ENCODE measurements around the gene SLC27A5.

Gene SLC27A5

DNA sequence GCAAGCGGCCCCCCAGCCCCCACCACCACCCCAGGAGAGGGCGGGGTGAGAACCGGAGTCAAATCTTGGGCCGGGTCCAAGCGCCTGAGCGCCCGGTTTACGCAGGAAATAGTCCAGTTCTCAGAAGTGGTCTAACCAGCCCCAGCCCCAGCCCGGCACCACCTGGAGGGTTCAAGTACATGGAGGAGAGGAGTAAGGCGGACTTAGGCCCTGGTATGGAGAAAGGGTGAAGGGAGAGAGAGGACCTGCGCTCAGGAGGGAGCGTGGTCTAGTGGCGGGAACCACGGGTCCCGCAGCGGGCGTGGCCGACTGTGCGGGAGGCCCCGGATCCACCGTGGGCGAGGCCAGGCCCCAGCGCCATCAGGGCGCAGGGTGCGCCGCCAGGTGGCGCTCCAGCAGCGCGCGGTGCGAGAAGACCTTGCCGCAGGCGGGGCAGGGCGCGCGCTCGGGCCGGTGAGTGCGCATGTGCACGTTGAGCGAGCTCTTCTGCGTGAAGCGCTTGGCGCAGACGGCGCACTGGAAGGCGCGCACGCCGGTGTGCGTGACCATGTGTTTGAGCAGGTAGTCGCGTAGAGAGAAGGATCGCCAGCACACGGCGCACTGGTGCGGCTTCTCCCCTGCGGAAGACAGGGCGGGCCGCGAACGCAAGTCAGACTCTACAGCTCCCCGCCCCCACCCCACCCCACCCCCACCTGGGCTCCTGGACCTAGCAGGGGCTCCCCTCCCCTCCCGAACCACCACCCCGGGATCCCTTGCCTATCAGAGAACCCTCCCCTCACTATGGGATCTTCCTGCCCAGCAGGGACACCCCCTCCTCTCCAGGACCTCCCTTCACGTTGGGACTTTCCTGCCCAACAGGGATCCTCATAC is 2.1 kb upstream of the SLC27A5 start:
- DNase-seq (peak; percentile 96), ATAC-seq (ENCODE audit: insufficient read depth, low read depth) (peak; percentile 88)
- no peaks in the 10 kb centered on the region for H3K27me3 ChIP-seq (ENCODE audit: insufficient read depth, low read length, poor library complexity)
- peaks cover 21% of the 10 kb centered on the region for H4K20me1 ChIP-seq (ENCODE audit: insufficient read depth, low read length)
- H3K79me2 ChIP-seq (ENCODE audit: insufficient read depth, low read length), result peaks cover 48% of the 10 kb centered on the region
- H3K4me2 ChIP-seq (ENCODE audit: insufficient read depth, low read length), result peak overlapping the region; percentile 98
- H3K27ac ChIP-seq (ENCODE audit: low read length), result peak overlapping the region; percentile 91
- peaks cover 29% of the 10 kb centered on the region for H3K36me3 ChIP-seq (ENCODE audit: insufficient read depth, low read length)
- peak overlapping the region; percentile 79 for H3K9ac ChIP-seq (ENCODE audit: low read depth, low read length)
- no peaks in the 10 kb centered on the region for H3K9me3 ChIP-seq (ENCODE audit: insufficient read depth, low read length, severe bottlenecking)
- peak overlapping the region; percentile 69 for H2AFZ ChIP-seq (ENCODE audit: low read depth, low read length)
- peak overlapping the region; percentile 56 to 94; a peak in 3 of 4 replicates for H3K4me3 ChIP-seq (ENCODE audit: low read depth in 1 of 2, low read length in 2 of 2)
- no peak for TF ChIP-seq EZH2 (IDR thresholded peaks at IDR 0.05; ENCODE audit: borderline replicate concordance, low read depth, low read length, severe bottlenecking)
- TF ChIP-seq, protein P1, sequence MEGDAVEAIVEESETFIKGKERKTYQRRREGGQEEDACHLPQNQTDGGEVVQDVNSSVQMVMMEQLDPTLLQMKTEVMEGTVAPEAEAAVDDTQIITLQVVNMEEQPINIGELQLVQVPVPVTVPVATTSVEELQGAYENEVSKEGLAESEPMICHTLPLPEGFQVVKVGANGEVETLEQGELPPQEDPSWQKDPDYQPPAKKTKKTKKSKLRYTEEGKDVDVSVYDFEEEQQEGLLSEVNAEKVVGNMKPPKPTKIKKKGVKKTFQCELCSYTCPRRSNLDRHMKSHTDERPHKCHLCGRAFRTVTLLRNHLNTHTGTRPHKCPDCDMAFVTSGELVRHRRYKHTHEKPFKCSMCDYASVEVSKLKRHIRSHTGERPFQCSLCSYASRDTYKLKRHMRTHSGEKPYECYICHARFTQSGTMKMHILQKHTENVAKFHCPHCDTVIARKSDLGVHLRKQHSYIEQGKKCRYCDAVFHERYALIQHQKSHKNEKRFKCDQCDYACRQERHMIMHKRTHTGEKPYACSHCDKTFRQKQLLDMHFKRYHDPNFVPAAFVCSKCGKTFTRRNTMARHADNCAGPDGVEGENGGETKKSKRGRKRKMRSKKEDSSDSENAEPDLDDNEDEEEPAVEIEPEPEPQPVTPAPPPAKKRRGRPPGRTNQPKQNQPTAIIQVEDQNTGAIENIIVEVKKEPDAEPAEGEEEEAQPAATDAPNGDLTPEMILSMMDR (IDR thresholded peaks at IDR 0.05; ENCODE audit: borderline replicate concordance, extremely low read depth, low read length, poor library complexity, severe bottlenecking), result peak; percentile 99
- peaks cover 55% of the 10 kb centered on the region for H3K4me1 ChIP-seq (ENCODE audit: insufficient read depth, low read length)

DNA sequence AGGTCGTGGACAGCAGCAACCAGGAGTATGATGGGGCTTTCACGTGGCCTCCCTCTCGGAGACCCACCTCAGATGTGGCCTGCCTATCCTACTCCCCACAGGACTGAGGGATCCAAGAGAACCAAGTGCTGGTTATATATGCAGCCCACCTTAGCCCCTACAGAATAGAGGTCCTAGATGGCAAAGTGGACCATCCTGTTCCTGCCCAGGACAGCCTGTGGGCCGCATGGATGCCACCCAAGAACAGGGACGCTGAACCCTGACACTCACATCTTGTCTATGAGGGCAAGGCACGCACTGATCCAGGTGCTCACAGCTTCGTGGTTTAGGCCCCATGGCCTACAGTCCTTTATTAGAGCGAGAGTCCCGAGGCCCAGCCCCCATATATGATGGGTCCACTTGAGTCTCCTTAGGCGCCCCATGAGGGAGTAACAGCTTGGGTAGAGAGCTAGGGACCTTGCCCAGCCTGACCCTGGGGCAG is 1.5 kb upstream of the SLC27A5 start:
- peak overlapping the region; percentile 79 for H3K9ac ChIP-seq (ENCODE audit: low read depth, low read length)
- peaks cover 29% of the 10 kb centered on the region for H3K36me3 ChIP-seq (ENCODE audit: insufficient read depth, low read length)
- H4K20me1 ChIP-seq (ENCODE audit: insufficient read depth, low read length), result peaks cover 15% of the 10 kb centered on the region
- H2AFZ ChIP-seq (ENCODE audit: low read depth, low read length), result peak overlapping the region; percentile 69
- H3K27me3 ChIP-seq (ENCODE audit: insufficient read depth, low read length, poor library complexity), result no peaks in the 10 kb centered on the region
- DNase-seq (no peak), ATAC-seq (ENCODE audit: insufficient read depth, low read depth) (peak; percentile 2; the same call in 1 of the 3 replicates)
- H3K4me2 ChIP-seq (ENCODE audit: insufficient read depth, low read length), result peak overlapping the region; percentile 98
- no peaks in the 10 kb centered on the region for H3K9me3 ChIP-seq (ENCODE audit: insufficient read depth, low read length, severe bottlenecking)
- H3K79me2 ChIP-seq (ENCODE audit: insufficient read depth, low read length), result peaks cover 41% of the 10 kb centered on the region
- peak overlapping the region in 1 of 2 experiments; percentile 94; a peak in 2 of 4 replicates for H3K4me3 ChIP-seq (ENCODE audit: low read depth in 1 of 2, low read length in 2 of 2)
- TF ChIP-seq, protein P1 (IDR thresholded peaks at IDR 0.05; ENCODE audit: borderline replicate concordance, extremely low read depth, low read length, poor library complexity, severe bottlenecking), result no peak
- TF ChIP-seq EZH2 (IDR thresholded peaks at IDR 0.05; ENCODE audit: borderline replicate concordance, low read depth, low read length, severe bottlenecking), result no peak
- peaks cover 48% of the 10 kb centered on the region for H3K4me1 ChIP-seq (ENCODE audit: insufficient read depth, low read length)
- H3K27ac ChIP-seq (ENCODE audit: low read length), result peak overlapping the region; percentile 91

- Histone ChIP-seq H3K27me3 (ENCODE audit: insufficient read depth, low read length, poor library complexity) (no peaks in the 10 kb centered on the region), H3K4me3 (ENCODE audit: low read depth in 1 of 2, low read length in 2 of 2) (no peak overlapping the region), H3K4me1 (ENCODE audit: insufficient read depth, low read length) (peaks cover 18% of the 10 kb centered on the region), H3K9ac (ENCODE audit: low read depth, low read length) (no peak overlapping the region), H2AFZ (ENCODE audit: low read depth, low read length) (no peak overlapping the region), H3K79me2 (ENCODE audit: insufficient read depth, low read length) (peaks cover 11% of the 10 kb centered on the region), H4K20me1 (ENCODE audit: insufficient read depth, low read length) (no peaks in the 10 kb centered on the region), H3K9me3 (ENCODE audit: insufficient read depth, low read length, severe bottlenecking) (peaks cover 5% of the 10 kb centered on the region), H3K36me3 (ENCODE audit: insufficient read depth, low read length) (peaks cover 5% of the 10 kb centered on the region; the same call in 1 of the 2 replicates), H3K4me2 (ENCODE audit: insufficient read depth, low read length) (no peak overlapping the region), H3K27ac (ENCODE audit: low read length) (no peak overlapping the region)
- ATAC-seq (ENCODE audit: insufficient read depth, low read depth) (no peak), DNase-seq (no peak)
- TF ChIP-seq EZH2 (IDR thresholded peaks at IDR 0.05; ENCODE audit: borderline replicate concordance, low read depth, low read length, severe bottlenecking), result no peak
- TF ChIP-seq, protein P1 (IDR thresholded peaks at IDR 0.05; ENCODE audit: borderline replicate concordance, extremely low read depth, low read length, poor library complexity, severe bottlenecking), result no peak
Measured at GRCh38 chr19:58510084-58510862, 1.5 kb downstream of the SLC27A5 start.

Data from DND-41 (cell line).